Fibroblast of lung (primary cell): ENCODE data around the gene NUDT8. TPM values are rescaled to one million over a fixed set of nuclear protein-coding genes. Genes with fewer than 3 reads are reported as not detected.
"Not testable (repeated sequence)": the region's sequence is repeated elsewhere in the genome, so short reads cannot be mapped to it uniquely, and the experiment has no call there.

Experiments used
- DNase-seq, 2 donors: peaks; one replicate each; pipeline versions ENCODE4 v3.0.0 to v3.0.0-alpha.2; 2010; ENCODE audit warnings: low read depth in 2 of 2
- H2AFZ ChIP-seq: 2 replicates; pipeline ENCODE4 v1.5.1; 2012; ENCODE audit warnings: low read length, control low read depth, inconsistent platforms
- H3K27ac ChIP-seq: 2 replicates; pipeline ENCODE4 v1.5.1; 2011; ENCODE audit warnings: low read length, control low read depth; ENCODE audit not compliant: insufficient read depth
- H3K27me3 ChIP-seq: 2 replicates; pipeline ENCODE4 v1.5.1; 2011; ENCODE audit warnings: mild to moderate bottlenecking, low read length; ENCODE audit not compliant: control insufficient read depth, insufficient read depth
- H3K36me3 ChIP-seq: 2 replicates; pipeline ENCODE4 v1.5.1; 2011; ENCODE audit warnings: low read length; ENCODE audit not compliant: control insufficient read depth, insufficient read depth
- H3K4me1 ChIP-seq: 2 replicates; pipeline ENCODE4 v1.5.1; 2011; ENCODE audit warnings: low read length; ENCODE audit not compliant: control insufficient read depth, insufficient read depth; ENCODE audit errors: extremely low read depth
- H3K4me2 ChIP-seq: 2 replicates; pipeline ENCODE4 v1.5.1; 2011; ENCODE audit warnings: low read length, control low read depth; ENCODE audit not compliant: insufficient read depth; ENCODE audit errors: extremely low read depth
- H3K4me3 ChIP-seq, 4 experiments: fragments of 200-600 bp in 1 of 4; sonication (generic) in 1 of 4; replicated peaks in 1 of 4; 2 replicates each; pipeline ENCODE4 v1.5.1; 2011 to 2016; ENCODE audit warnings: low read length in 4 of 4, low read depth in 3 of 4, mild to moderate bottlenecking in 3 of 4, control low read depth in 2 of 4, inconsistent platforms in 1 of 4, mixed read lengths in 1 of 4; ENCODE audit not compliant: insufficient read depth in 1 of 4; ENCODE audit errors: control extremely low read depth in 1 of 4
- H3K79me2 ChIP-seq: 2 replicates; pipeline ENCODE4 v1.5.1; 2012; ENCODE audit warnings: mild to moderate bottlenecking, low read length, inconsistent platforms; ENCODE audit not compliant: control insufficient read depth, insufficient read depth
- H3K9ac ChIP-seq: 2 replicates; pipeline ENCODE4 v1.5.1; 2011; ENCODE audit warnings: mild to moderate bottlenecking, low read length, control low read depth; ENCODE audit not compliant: insufficient read depth
- H3K9me3 ChIP-seq: 2 replicates; pipeline ENCODE4 v1.5.1; 2012; ENCODE audit warnings: low read depth, low read length; ENCODE audit not compliant: control insufficient read depth, insufficient read depth
- H4K20me1 ChIP-seq: 2 replicates; pipeline ENCODE4 v1.5.1; 2011; ENCODE audit warnings: low read length; ENCODE audit not compliant: control insufficient read depth, insufficient read depth; ENCODE audit errors: extremely low read depth
- CTCF ChIP-seq, 2 donors: IDR thresholded peaks in 1 of 2; conservative IDR thresholded peaks in 1 of 2; 1 replicate in 1 of 2; 2 replicates in 1 of 2; pipeline ENCODE4 v1.5.1; 2011 to 2012; ENCODE audit warnings: low read length in 2 of 2, control low read depth in 1 of 2, inconsistent platforms in 1 of 2, low read depth in 1 of 2, mild to moderate bottlenecking in 1 of 2
- EZH2 ChIP-seq: IDR thresholded peaks from 2 replicates; pipeline ENCODE4 v1.5.1; 2012; ENCODE audit warnings: low read length, control low read depth, mild to moderate bottlenecking; ENCODE audit errors: missing control alignments
- polyA plus RNA-seq, 2 donors: library from polyadenylated mRNA; depleted of rRNA in 1 of 2; stranded (reverse) in 1 of 2; unstranded in 1 of 2; fragments of >200 nt; gene quantifications; 2 replicates each; pipeline ENCODE4 v1.2.1, GENCODE V29; 2011 to 2012; ENCODE audit warnings: missing spikeins in 1 of 2
- total RNA-seq: library from RNA; depleted of rRNA; stranded (reverse); fragments of >200 nt; gene quantifications from 2 replicates; pipeline ENCODE4 v1.2.1, GENCODE V29; 2014

NUDT8 gene
- total and polyA plus RNA-seq, 2 donors (not counting 1 experiment from before 2014, with no cell fraction given), result 0.90 to 5.0 TPM

DNA sequence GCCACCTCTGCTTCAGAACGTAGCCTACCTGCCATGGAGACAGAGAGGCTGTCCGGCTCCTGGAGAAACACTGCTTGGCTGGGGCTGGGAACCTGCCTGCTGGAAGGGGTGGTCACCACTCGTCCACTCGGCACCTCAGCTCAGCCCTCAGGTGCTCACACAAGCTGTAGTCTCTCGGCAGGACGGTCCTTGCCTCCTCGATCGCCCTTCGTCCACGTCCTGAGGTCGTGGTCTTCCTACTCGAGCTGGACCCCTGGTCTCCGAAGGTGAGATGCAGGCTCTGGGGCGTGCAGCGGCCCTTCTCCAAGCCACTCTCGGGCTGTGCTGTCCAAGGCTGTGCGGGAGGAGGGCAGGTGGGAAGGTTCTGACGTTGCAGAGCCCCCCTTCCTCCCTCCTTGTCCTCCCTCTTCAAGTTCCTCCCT, 9.7 kb upstream of the NUDT8 start, which contains the start of gene TBX10:
TSS of gene TBX10 (minus strand) at position 326 of the 422 bp plus-strand sequence. CDS start at position 35, 291 bp downstream.
- Histone ChIP-seq H3K4me1 (no peaks in the 10 kb centered on the region), H3K79me2 (no peaks in the 10 kb centered on the region), H3K9ac (no peak within 1 kb of the TSS), H3K4me3 (no peak within 1 kb of the TSS), H3K27ac (no peak within 1 kb of the TSS), H4K20me1 (no peaks in the 10 kb centered on the region), H3K36me3 (no peaks in the 10 kb centered on the region), H2AFZ (no peak within 1 kb of the TSS), H3K27me3 (no peaks in the 10 kb centered on the region), H3K4me2 (no peak within 1 kb of the TSS), H3K9me3 (no peaks in the 10 kb centered on the region)
- TF ChIP-seq EZH2 (no peak), CTCF (conservative IDR thresholded peaks at IDR 0.05 in 1 of 2, IDR thresholded peaks at IDR 0.05 in 1 of 2; ENCODE audit: low read depth in 1 of 2, low read length in 2 of 2) (no peak)
- DNase-seq, result no peak

DNA sequence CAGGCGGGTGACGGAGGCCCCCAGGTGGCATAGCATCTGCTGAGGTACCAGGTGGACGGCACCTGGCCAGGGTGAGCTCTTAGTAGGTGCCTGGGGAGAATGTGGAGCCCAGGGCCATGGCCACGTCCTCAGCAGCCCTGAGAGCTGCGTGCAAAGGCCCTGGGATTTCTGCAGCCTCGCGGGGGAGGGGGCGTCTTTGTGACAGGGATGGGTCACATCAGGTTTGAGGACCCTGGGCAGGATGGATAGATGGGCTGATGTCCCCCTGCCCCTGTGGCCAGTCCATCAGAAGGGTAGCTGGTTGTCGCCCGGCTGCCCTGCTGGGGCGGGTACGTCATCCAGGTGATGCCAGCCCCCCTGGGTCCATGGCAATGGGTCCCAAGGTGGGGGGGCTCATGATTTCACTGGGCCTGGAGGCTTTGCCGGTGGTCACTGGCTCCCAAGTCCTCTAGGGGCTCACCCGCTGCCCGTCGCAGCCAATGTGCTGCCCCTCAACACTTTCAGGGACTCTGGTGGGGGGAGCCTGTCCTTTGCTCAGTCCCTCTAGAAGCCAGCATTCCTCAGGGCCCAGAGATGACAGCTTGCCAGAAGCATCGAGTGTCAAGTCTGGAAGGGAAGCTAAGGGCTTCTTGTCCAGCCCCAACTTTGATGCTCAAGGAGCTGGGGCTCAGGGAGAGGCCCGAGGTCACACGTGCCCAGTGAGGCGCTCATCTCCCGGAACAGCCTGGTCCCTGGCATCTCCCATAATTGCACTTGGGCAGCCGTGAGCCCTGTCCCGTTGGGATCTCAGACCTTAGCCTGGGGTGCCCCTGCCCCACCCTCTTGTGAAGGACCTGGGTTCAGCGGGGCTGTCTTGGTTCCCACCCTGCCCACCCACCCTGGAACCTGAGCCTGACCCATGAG, 9.0 kb upstream of the NUDT8 start:
- Histone ChIP-seq H3K9ac (no peak overlapping the region), H3K4me2 (no peak overlapping the region), H3K27me3 (no peaks in the 10 kb centered on the region), H3K9me3 (no peaks in the 10 kb centered on the region), H4K20me1 (no peaks in the 10 kb centered on the region), H3K4me1 (no peaks in the 10 kb centered on the region), H3K36me3 (no peaks in the 10 kb centered on the region), H3K4me3 (no peak overlapping the region), H3K27ac (no peak overlapping the region), H3K79me2 (no peaks in the 10 kb centered on the region), H2AFZ (no peak overlapping the region)
- TF ChIP-seq CTCF (conservative IDR thresholded peaks at IDR 0.05 in 1 of 2, IDR thresholded peaks at IDR 0.05 in 1 of 2; ENCODE audit: low read depth in 1 of 2, low read length in 2 of 2) (no peak), EZH2 (no peak)
- DNase-seq, result no peak

- H3K27ac ChIP-seq, H4K20me1 ChIP-seq, H2AFZ ChIP-seq, H3K36me3 ChIP-seq, H3K27me3 ChIP-seq, H3K9ac ChIP-seq, H3K9me3 ChIP-seq, H3K4me3 ChIP-seq, H3K4me2 ChIP-seq, H3K4me1 ChIP-seq, DNase-seq, H3K79me2 ChIP-seq: not testable (repeated sequence)
Measured at GRCh38 chr11:67637441-67637840, 7.7 kb upstream of the NUDT8 start.
